HG03442 (cell line): Measurements from ENCODE around the gene CAMK2G.
A peak's percentile ranks its signal among the peaks of the same experiment; 100 is the strongest.

ENCODE experiments used
- ATAC-seq: cut with Tn5 transposase; IDR thresholded peaks from one replicate; pipeline ENCODE4 v1.9.1; 2021; ENCODE audit warnings: mild to moderate bottlenecking, moderate library complexity; ENCODE audit not compliant: unreplicated experiment

CAMK2G gene

GRCh38 chr10:73865459-73866442 is 8.6 kb downstream of the CAMK2G start:
- peak; percentile 55 for ATAC-seq

GRCh38 chr10:73865107-73865458 is 9.3 kb downstream of the CAMK2G start:
- no peak for ATAC-seq

GRCh38 chr10:73864229-73864628 is 10.1 kb downstream of the CAMK2G start:
- ATAC-seq = no peak

- no peak for ATAC-seq
These were observed 11.1 kb downstream of the CAMK2G start for GRCh38 chr10:73863039-73863817.

GRCh38 chr10:73862011-73862410 is 12.3 kb downstream of the CAMK2G start:
- no peak for ATAC-seq

- ATAC-seq = no peak
These were observed 14.4 kb downstream of the CAMK2G start for GRCh38 chr10:73859784-73860491.

GRCh38 chr10:73859428-73859783 is 14.9 kb downstream of the CAMK2G start:
- no peak for ATAC-seq

GRCh38 chr10:73858750-73859427 is 15.5 kb downstream of the CAMK2G start:
- ATAC-seq = no peak

GRCh38 chr10:73858013-73858708 is 16.2 kb downstream of the CAMK2G start:
- no peak for ATAC-seq

GRCh38 chr10:73857446-73857845 is 16.9 kb downstream of the CAMK2G start:
- no peak for ATAC-seq

- no peak for ATAC-seq
These were observed 18.1 kb downstream of the CAMK2G start for GRCh38 chr10:73856261-73856660.

GRCh38 chr10:73855413-73855812 is 18.9 kb downstream of the CAMK2G start:
- ATAC-seq = no peak

- no peak for ATAC-seq
These were observed 20.0 kb downstream of the CAMK2G start for GRCh38 chr10:73854310-73854709.

- no peak for ATAC-seq
These were observed 21.2 kb downstream of the CAMK2G start for GRCh38 chr10:73853196-73853595.

GRCh38 chr10:73850863-73851461 is 23.4 kb downstream of the CAMK2G start:
- ATAC-seq = no peak

- ATAC-seq = no peak
These were observed 24.1 kb downstream of the CAMK2G start for GRCh38 chr10:73850211-73850610.

GRCh38 chr10:73848821-73849489 is 25.4 kb downstream of the CAMK2G start:
- peak; percentile 96 for ATAC-seq

GRCh38 chr10:73847031-73847430 is 27.3 kb downstream of the CAMK2G start:
- ATAC-seq = no peak

- no peak for ATAC-seq
These were observed 31.1 kb downstream of the CAMK2G start for GRCh38 chr10:73843261-73843660.
